ENCODE results near the gene NR5A1.

DNA sequence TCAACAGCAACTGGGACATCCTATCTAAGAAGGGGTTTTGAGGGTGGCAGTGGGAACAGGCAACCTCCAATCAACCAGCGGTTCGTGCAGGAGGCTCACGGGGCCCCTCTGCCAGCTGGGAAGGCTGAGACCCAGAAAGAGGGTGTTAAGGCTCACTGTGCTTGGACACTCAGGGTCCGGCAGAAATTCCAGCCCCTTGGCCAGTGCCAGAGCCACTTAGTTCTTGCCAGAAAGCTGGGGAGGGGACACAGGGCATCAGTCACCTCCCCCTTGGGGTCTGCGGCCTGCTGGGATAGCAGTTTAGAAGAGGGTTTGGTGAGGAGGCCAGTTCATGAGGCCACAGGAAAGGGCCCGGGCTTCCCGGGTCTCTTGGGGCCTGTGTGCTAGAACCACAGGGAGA, 36.5 kb downstream of the NR5A1 start:
- TF ChIP-seq, protein P1, sequence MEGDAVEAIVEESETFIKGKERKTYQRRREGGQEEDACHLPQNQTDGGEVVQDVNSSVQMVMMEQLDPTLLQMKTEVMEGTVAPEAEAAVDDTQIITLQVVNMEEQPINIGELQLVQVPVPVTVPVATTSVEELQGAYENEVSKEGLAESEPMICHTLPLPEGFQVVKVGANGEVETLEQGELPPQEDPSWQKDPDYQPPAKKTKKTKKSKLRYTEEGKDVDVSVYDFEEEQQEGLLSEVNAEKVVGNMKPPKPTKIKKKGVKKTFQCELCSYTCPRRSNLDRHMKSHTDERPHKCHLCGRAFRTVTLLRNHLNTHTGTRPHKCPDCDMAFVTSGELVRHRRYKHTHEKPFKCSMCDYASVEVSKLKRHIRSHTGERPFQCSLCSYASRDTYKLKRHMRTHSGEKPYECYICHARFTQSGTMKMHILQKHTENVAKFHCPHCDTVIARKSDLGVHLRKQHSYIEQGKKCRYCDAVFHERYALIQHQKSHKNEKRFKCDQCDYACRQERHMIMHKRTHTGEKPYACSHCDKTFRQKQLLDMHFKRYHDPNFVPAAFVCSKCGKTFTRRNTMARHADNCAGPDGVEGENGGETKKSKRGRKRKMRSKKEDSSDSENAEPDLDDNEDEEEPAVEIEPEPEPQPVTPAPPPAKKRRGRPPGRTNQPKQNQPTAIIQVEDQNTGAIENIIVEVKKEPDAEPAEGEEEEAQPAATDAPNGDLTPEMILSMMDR (IDR thresholded peaks at IDR 0.05): no peak
- TF ChIP-seq EP300 (IDR thresholded peaks at IDR 0.05): no peak

Measured in sigmoid colon (tissue), 4 donors.